NOMO-1 treated with DMSO at 0.1 percent for 48 hours (cell line): ENCODE measurements around the gene CCDC69.
"Not testable (repeated sequence)": the region's sequence is repeated elsewhere in the genome, so short reads cannot be mapped to it uniquely, and the experiment has no call there.

Source experiments
- DNase-seq: peaks from one replicate; lab custom pipeline; 2025; ENCODE audit not compliant: unreplicated experiment; lab: John Stamatoyannopoulos, UW

CCDC69 gene

GRCh38 chr5:151248651-151249050 lies 24.8 kb upstream of the CCDC69 start:
- no peak for DNase-seq

GRCh38 chr5:151245680-151246219 lies 21.9 kb upstream of the CCDC69 start:
- no peak for DNase-seq

- no peak for DNase-seq
These were observed 20.3 kb upstream of the CCDC69 start for GRCh38 chr5:151244206-151244605.

- no peak for DNase-seq
These were observed 19.7 kb upstream of the CCDC69 start for GRCh38 chr5:151243564-151243963.

GRCh38 chr5:151243127-151243526 lies 19.2 kb upstream of the CCDC69 start:
- DNase-seq: no peak

- no peak for DNase-seq
These were observed 17.2 kb upstream of the CCDC69 start for GRCh38 chr5:151240924-151241635.

GRCh38 chr5:151240268-151240835 lies 16.5 kb upstream of the CCDC69 start:
- DNase-seq: not testable (repeated sequence)

- peak; percentile 22 for DNase-seq
These were observed 15.5 kb upstream of the CCDC69 start for GRCh38 chr5:151239237-151239861.

GRCh38 chr5:151238303-151238741 lies 14.4 kb upstream of the CCDC69 start:
- DNase-seq: no peak

GRCh38 chr5:151237685-151238084 lies 13.8 kb upstream of the CCDC69 start:
- DNase-seq: no peak

GRCh38 chr5:151236888-151237287 lies 13.0 kb upstream of the CCDC69 start:
- no peak for DNase-seq

- DNase-seq: not testable (repeated sequence)
These were observed 11.3 kb upstream of the CCDC69 start for GRCh38 chr5:151235239-151235571.

GRCh38 chr5:151234476-151235238 lies 10.8 kb upstream of the CCDC69 start:
- peak; percentile 52 for DNase-seq

- no peak for DNase-seq
These were observed 9.8 kb upstream of the CCDC69 start for GRCh38 chr5:151233616-151234085.

- DNase-seq: no peak
These were observed 7.5 kb upstream of the CCDC69 start for GRCh38 chr5:151231359-151231758.

GRCh38 chr5:151230048-151230680 lies 6.3 kb upstream of the CCDC69 start:
- DNase-seq: no peak

- no peak for DNase-seq
These were observed 5.1 kb upstream of the CCDC69 start for GRCh38 chr5:151228986-151229385.

GRCh38 chr5:151227918-151228447 lies 4.1 kb upstream of the CCDC69 start:
- no peak for DNase-seq

- DNase-seq: no peak
These were observed 1.6 kb upstream of the CCDC69 start for GRCh38 chr5:151225475-151225874.

- DNase-seq: no peak
These were observed 1.2 kb upstream of the CCDC69 start for GRCh38 chr5:151225071-151225470.

- DNase-seq: peak; percentile 21
These were observed 480 bp upstream of the CCDC69 start for GRCh38 chr5:151224372-151224771.
